WTC11 (cell line): Measurements from ENCODE around the gene SKIL.

Source experiments
- FOXK1 ChIP-seq: sonication (generic); formaldehyde crosslinking; IDR thresholded peaks from 2 replicates; pipeline ENCODE4 v1.8.0; 2022; ENCODE audit warnings: mild to moderate bottlenecking, moderate library complexity, missing genetic modification reagents
- MAX ChIP-seq: sonication (generic); formaldehyde crosslinking; IDR thresholded peaks from 2 replicates; pipeline ENCODE4 v1.8.0; 2022; ENCODE audit warnings: mild to moderate bottlenecking, missing genetic modification reagents
- MXD4 ChIP-seq: fragments of 250-450 bp; sonication (Bioruptor Pico); IDR thresholded peaks from 2 replicates; pipeline ENCODE4 v1.8.0; 2021; ENCODE audit warnings: mild to moderate bottlenecking, moderate library complexity, borderline replicate concordance
- NFYB ChIP-seq: sonication (generic); formaldehyde crosslinking; conservative IDR thresholded peaks from 2 replicates; pipeline ENCODE4 v1.8.0; 2022; ENCODE audit warnings: low read depth, missing genetic modification reagents
- PRDM15 ChIP-seq: sonication (generic); formaldehyde crosslinking; IDR thresholded peaks from 2 replicates; pipeline ENCODE4 v1.8.0; 2022; ENCODE audit warnings: missing genetic modification reagents
- PREB ChIP-seq: sonication (generic); formaldehyde crosslinking; IDR thresholded peaks from 2 replicates; pipeline ENCODE4 v1.8.1; 2022; ENCODE audit warnings: mild to moderate bottlenecking, missing genetic modification reagents, moderate library complexity, borderline replicate concordance
- TEAD4 ChIP-seq: sonication (generic); formaldehyde crosslinking; IDR thresholded peaks from 2 replicates; pipeline ENCODE4 v1.8.0; 2022; ENCODE audit warnings: mild to moderate bottlenecking, missing genetic modification reagents
- TF ChIP-seq, protein P1 (sequence below): fragments of 200-600 bp; IDR thresholded peaks from 2 replicates; pipeline ENCODE4 v1.8.0; 2022; ENCODE audit warnings: antibody characterized with exemption

DNA sequence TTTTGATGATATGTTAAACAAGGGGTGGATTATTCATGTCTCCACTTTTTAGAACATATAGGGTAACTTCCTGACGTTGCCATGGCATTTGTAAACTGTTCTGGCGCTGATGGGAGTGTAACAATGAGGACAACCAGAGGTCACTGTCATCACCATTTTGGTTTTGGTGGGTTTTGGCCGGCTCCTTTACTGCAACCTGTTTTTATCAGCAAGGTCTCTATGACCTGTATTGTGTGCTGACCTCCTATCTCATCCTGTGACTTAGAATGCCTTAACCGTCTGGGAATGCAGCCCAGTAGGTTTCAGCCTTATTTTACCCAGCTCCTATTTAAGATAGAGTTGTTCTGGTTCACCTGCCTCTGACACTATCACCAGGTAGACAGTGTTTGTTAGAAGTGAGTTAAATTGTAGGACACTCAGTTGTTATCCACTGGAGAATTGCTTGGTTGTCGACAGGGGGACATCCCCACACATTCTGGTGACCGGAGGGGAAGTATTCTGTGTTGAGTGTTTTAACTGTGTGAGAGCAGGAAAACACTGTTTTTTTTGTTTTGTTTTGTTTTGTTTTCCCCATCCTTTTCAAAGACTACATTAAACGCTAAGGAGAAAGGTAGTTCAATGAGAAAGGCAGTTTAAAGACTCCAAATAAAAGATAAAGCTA lies 36.9 kb upstream of the SKIL start:
- TF ChIP-seq, protein P1, sequence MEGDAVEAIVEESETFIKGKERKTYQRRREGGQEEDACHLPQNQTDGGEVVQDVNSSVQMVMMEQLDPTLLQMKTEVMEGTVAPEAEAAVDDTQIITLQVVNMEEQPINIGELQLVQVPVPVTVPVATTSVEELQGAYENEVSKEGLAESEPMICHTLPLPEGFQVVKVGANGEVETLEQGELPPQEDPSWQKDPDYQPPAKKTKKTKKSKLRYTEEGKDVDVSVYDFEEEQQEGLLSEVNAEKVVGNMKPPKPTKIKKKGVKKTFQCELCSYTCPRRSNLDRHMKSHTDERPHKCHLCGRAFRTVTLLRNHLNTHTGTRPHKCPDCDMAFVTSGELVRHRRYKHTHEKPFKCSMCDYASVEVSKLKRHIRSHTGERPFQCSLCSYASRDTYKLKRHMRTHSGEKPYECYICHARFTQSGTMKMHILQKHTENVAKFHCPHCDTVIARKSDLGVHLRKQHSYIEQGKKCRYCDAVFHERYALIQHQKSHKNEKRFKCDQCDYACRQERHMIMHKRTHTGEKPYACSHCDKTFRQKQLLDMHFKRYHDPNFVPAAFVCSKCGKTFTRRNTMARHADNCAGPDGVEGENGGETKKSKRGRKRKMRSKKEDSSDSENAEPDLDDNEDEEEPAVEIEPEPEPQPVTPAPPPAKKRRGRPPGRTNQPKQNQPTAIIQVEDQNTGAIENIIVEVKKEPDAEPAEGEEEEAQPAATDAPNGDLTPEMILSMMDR, result no peak
- no peak for TF ChIP-seq NFYB
- no peak for TF ChIP-seq MAX
- no peak for TF ChIP-seq PREB
- no peak for TF ChIP-seq PRDM15
- TF ChIP-seq FOXK1 (CRISPR knock-in tag), result no peak
- TF ChIP-seq TEAD4 (CRISPR knock-in tag), result no peak
- TF ChIP-seq MXD4 (CRISPR knock-in tag), result no peak
